Measurements from ENCODE around the gene PTPRN2.

GRCh38 chr7:157805713-157806112, 781.9 kb downstream of the PTPRN2 start:
- no peak for TF ChIP-seq POLR2A (IDR thresholded peaks at IDR 0.05)
- TF ChIP-seq CTCF (IDR thresholded peaks at IDR 0.05): no peak
- TF ChIP-seq EP300 (IDR thresholded peaks at IDR 0.05): no peak
- no peak for TF ChIP-seq POLR2AphosphoS5 (IDR thresholded peaks at IDR 0.05)

All from sigmoid colon (tissue), 4 donors.